ENCODE results near the gene ARL15. TPM values are rescaled to one million over a fixed set of nuclear protein-coding genes. Genes with fewer than 3 reads are reported as not detected.

The ARL15 gene
- polyA plus RNA-seq, 1 of the 3 experiments (the other 2 are of a cell fraction) = 6.4 TPM

- Histone ChIP-seq H4K20me1 (ENCODE audit: insufficient read depth) (no peaks in the 10 kb centered on the region), H3K36me3 (replicated peaks in 1 of 2; ENCODE audit: control insufficient read depth in 1 of 2, insufficient read depth in 2 of 2, low read length in 1 of 2) (peaks cover 0 to 13% of the 10 kb centered on the region in 2 experiments), H3K9me3 (no peaks in the 10 kb centered on the region), H3K27ac (ENCODE audit: low read depth in 2 of 2, low read length in 1 of 2) (no peak overlapping the region), H3K4me1 (ENCODE audit: control insufficient read depth in 1 of 2, insufficient read depth in 2 of 2, low read depth in 1 of 2, low read length in 1 of 2) (peaks cover 0 to 13% of the 10 kb centered on the region in 2 experiments; a peak in 1 of 4 replicates), H3K27me3 (ENCODE audit: insufficient read depth) (no peaks in the 10 kb centered on the region), H3K79me2 (ENCODE audit: insufficient read depth) (no peaks in the 10 kb centered on the region), H3K9ac (no peak overlapping the region), H3K9me2 (no peaks in the 10 kb centered on the region), H3K4me2 (no peak overlapping the region), H2AFZ (ENCODE audit: low read depth) (no peak overlapping the region), H3K4me3 (ENCODE audit: low read depth in 2 of 2, low read length in 1 of 2) (no peak overlapping the region), H3F3A (replicated peaks; ENCODE audit: insufficient read depth) (no peaks in the 10 kb centered on the region)
- TF ChIP-seq GABPA (IDR thresholded peaks at IDR 0.05; ENCODE audit: low read depth) = no peak
- TF ChIP-seq JUND (IDR thresholded peaks at IDR 0.05) = no peak
- TF ChIP-seq SIN3A (IDR thresholded peaks at IDR 0.05; ENCODE audit: borderline replicate concordance, low read depth, low read length) = no peak
- TF ChIP-seq, protein P1, sequence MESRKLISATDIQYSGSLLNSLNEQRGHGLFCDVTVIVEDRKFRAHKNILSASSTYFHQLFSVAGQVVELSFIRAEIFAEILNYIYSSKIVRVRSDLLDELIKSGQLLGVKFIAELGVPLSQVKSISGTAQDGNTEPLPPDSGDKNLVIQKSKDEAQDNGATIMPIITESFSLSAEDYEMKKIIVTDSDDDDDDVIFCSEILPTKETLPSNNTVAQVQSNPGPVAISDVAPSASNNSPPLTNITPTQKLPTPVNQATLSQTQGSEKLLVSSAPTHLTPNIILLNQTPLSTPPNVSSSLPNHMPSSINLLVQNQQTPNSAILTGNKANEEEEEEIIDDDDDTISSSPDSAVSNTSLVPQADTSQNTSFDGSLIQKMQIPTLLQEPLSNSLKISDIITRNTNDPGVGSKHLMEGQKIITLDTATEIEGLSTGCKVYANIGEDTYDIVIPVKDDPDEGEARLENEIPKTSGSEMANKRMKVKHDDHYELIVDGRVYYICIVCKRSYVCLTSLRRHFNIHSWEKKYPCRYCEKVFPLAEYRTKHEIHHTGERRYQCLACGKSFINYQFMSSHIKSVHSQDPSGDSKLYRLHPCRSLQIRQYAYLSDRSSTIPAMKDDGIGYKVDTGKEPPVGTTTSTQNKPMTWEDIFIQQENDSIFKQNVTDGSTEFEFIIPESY (IDR thresholded peaks at IDR 0.05; ENCODE audit: borderline replicate concordance, low read depth) = no peak
- TF ChIP-seq TEAD4 (IDR thresholded peaks at IDR 0.05; ENCODE audit: borderline replicate concordance, insufficient read depth) = no peak
- WGBS (ENCODE audit: low lambda C conversion rate) = 92% methylated on average over 3 of the region's 3 CpGs
- DNase-seq = no peak
- ChIA-PET POLR2A (no interaction called here), CTCF (no interaction called here)
These were observed 291.9 kb downstream of the ARL15 start for GRCh38 chr5:54018438-54018837.

GRCh38 chr5:54017580-54017979, 292.8 kb downstream of the ARL15 start:
- Histone ChIP-seq H3F3A (replicated peaks; ENCODE audit: insufficient read depth) (no peaks in the 10 kb centered on the region), H3K4me1 (ENCODE audit: control insufficient read depth in 1 of 2, insufficient read depth in 2 of 2, low read depth in 1 of 2, low read length in 1 of 2) (peaks cover 0 to 13% of the 10 kb centered on the region in 2 experiments; a peak in 1 of 4 replicates), H3K27me3 (ENCODE audit: insufficient read depth) (no peaks in the 10 kb centered on the region), H3K4me3 (ENCODE audit: low read depth in 2 of 2, low read length in 1 of 2) (no peak overlapping the region), H3K27ac (ENCODE audit: low read depth in 2 of 2, low read length in 1 of 2) (no peak overlapping the region), H4K20me1 (ENCODE audit: insufficient read depth) (no peaks in the 10 kb centered on the region), H3K9me3 (no peaks in the 10 kb centered on the region), H2AFZ (ENCODE audit: low read depth) (no peak overlapping the region), H3K9me2 (no peaks in the 10 kb centered on the region), H3K79me2 (ENCODE audit: insufficient read depth) (no peaks in the 10 kb centered on the region), H3K36me3 (replicated peaks in 1 of 2; ENCODE audit: control insufficient read depth in 1 of 2, insufficient read depth in 2 of 2, low read length in 1 of 2) (peaks cover 0 to 13% of the 10 kb centered on the region in 2 experiments), H3K4me2 (no peak overlapping the region), H3K9ac (no peak overlapping the region)
- WGBS (ENCODE audit: low lambda C conversion rate) = 90% methylated on average over 2 of the region's 2 CpGs
- ChIA-PET CTCF (no interaction called here), POLR2A (no interaction called here)
- no peak for TF ChIP-seq ELF1 (IDR thresholded peaks at IDR 0.05)
- no peak for TF ChIP-seq CTCF (IDR thresholded peaks at IDR 0.05)
- TF ChIP-seq, protein P2, sequence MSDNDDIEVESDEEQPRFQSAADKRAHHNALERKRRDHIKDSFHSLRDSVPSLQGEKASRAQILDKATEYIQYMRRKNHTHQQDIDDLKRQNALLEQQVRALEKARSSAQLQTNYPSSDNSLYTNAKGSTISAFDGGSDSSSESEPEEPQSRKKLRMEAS (IDR thresholded peaks at IDR 0.05; ENCODE audit: low read depth) = no peak
- no peak for TF ChIP-seq JUND (IDR thresholded peaks at IDR 0.05)
- TF ChIP-seq EP300 (IDR thresholded peaks at IDR 0.05; ENCODE audit: borderline replicate concordance in 1 of 2, low read depth in 1 of 2, low read length in 1 of 2) = no peak
- no peak for TF ChIP-seq SMC3 (IDR thresholded peaks at IDR 0.05; ENCODE audit: low read depth, low read length)
- no peak for TF ChIP-seq TCF12 (IDR thresholded peaks at IDR 0.05)
- no peak for DNase-seq

Data from SK-N-SH (cell line).